GM06990 (cell line): ENCODE results near the gene STK16.

Experiments used
- DNase-seq: peaks from one replicate; pipeline ENCODE4 v3.0.0-alpha.2; 2011; ENCODE audit not compliant: insufficient read length; ENCODE audit errors: extremely low read depth
- H3K27me3 ChIP-seq: replicated peaks from 2 replicates; pipeline ENCODE4 v1.6.0; 2011; ENCODE audit warnings: low read length; ENCODE audit not compliant: control insufficient read depth, insufficient read depth
- H3K36me3 ChIP-seq: 2 replicates; pipeline ENCODE4 v1.5.1; 2011; ENCODE audit warnings: low read length; ENCODE audit not compliant: control insufficient read depth, insufficient read depth
- H3K4me3 ChIP-seq: replicated peaks from 2 replicates; pipeline ENCODE4 v1.5.1; 2011; ENCODE audit warnings: low read depth, mild to moderate bottlenecking, control low read depth, low read length
- TF ChIP-seq, protein P1 (sequence below): IDR thresholded peaks from 2 replicates; pipeline ENCODE4 v1.5.1; 2011; ENCODE audit warnings: low read length, control low read depth, mild to moderate bottlenecking, inconsistent platforms; ENCODE audit not compliant: insufficient read depth, poor library complexity, severe bottlenecking

STK16 gene

DNA sequence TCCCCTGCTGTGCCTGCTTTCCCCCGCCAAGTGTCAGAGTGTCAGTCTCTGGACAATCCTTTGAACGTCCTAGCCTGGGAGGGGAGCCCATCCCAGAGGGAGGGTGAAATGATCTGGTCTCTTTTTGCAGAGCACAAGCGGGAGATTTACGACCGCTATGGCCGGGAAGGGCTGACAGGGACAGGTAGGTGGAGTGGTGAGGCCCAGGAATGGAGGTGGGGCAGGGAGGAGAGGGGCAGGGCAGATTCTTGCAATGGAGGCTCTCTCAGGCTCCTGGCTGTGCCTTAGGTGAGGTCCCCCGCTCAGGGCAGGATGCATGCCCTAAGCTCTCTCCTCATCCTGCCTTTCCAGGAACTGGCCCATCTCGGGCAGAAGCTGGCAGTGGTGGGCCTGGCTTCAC is 36.3 kb downstream of the STK16 start:
- no peak for DNase-seq
- Histone ChIP-seq H3K27me3 (no peaks in the 10 kb centered on the region), H3K4me3 (no peak overlapping the region), H3K36me3 (peaks cover 25% of the 10 kb centered on the region)
- TF ChIP-seq, protein P1, sequence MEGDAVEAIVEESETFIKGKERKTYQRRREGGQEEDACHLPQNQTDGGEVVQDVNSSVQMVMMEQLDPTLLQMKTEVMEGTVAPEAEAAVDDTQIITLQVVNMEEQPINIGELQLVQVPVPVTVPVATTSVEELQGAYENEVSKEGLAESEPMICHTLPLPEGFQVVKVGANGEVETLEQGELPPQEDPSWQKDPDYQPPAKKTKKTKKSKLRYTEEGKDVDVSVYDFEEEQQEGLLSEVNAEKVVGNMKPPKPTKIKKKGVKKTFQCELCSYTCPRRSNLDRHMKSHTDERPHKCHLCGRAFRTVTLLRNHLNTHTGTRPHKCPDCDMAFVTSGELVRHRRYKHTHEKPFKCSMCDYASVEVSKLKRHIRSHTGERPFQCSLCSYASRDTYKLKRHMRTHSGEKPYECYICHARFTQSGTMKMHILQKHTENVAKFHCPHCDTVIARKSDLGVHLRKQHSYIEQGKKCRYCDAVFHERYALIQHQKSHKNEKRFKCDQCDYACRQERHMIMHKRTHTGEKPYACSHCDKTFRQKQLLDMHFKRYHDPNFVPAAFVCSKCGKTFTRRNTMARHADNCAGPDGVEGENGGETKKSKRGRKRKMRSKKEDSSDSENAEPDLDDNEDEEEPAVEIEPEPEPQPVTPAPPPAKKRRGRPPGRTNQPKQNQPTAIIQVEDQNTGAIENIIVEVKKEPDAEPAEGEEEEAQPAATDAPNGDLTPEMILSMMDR = no peak

DNA sequence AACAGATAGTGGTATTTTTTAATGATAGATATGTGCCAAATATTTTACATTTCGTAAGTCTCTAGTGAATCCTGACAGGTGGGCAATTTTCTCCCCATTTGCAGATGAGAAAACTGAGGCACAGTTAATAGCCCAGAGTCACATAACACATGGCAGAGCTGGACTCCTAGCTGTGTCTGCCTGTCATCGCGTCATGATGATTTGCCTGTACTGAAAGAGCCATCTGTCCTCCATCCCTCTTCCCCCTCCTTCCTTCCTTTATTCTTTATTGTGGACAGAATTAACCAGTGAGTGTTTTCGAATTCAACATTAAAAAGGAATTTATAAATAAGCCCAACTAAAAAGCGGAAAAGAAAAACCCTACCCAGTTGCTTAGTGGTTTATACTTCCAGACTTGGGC is 37.1 kb downstream of the STK16 start:
- Histone ChIP-seq H3K4me3 (no peak overlapping the region), H3K27me3 (no peaks in the 10 kb centered on the region), H3K36me3 (peaks cover 25% of the 10 kb centered on the region)
- DNase-seq = no peak
- TF ChIP-seq, protein P1 = no peak

DNA sequence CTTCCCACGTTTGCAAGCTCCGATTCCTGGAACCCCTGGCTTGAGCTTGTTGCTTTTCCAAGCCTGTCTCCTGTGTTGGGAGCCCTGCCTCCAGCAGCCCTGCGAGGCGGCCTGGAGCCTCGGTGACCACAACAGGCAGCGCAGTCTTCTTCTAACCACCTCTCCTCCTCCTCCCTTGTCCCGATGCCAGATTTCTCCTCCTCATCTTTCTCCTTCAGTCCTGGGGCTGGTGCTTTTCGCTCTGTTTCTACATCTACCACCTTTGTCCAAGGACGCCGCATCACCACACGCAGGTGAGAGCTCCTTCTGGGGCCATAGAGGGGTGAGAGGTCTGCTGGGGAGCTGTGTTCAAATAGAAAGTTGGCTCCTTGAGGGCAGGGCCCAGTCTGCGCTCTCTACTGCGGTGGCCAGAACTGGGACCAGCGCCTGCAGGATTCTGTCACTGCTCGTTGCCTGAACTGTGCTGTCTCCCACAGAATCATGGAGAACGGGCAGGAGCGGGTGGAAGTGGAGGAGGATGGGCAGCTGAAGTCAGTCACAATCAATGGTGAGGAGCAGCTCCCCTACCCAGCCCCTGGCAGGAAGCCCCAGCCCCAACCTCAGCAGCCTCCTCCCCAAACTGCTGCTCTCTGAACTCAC is 37.8 kb downstream of the STK16 start:
- TF ChIP-seq, protein P1 = no peak
- no peak overlapping the region for H3K4me3 ChIP-seq
- no peaks in the 10 kb centered on the region for H3K27me3 ChIP-seq
- peaks cover 25% of the 10 kb centered on the region for H3K36me3 ChIP-seq
- DNase-seq = no peak

DNA sequence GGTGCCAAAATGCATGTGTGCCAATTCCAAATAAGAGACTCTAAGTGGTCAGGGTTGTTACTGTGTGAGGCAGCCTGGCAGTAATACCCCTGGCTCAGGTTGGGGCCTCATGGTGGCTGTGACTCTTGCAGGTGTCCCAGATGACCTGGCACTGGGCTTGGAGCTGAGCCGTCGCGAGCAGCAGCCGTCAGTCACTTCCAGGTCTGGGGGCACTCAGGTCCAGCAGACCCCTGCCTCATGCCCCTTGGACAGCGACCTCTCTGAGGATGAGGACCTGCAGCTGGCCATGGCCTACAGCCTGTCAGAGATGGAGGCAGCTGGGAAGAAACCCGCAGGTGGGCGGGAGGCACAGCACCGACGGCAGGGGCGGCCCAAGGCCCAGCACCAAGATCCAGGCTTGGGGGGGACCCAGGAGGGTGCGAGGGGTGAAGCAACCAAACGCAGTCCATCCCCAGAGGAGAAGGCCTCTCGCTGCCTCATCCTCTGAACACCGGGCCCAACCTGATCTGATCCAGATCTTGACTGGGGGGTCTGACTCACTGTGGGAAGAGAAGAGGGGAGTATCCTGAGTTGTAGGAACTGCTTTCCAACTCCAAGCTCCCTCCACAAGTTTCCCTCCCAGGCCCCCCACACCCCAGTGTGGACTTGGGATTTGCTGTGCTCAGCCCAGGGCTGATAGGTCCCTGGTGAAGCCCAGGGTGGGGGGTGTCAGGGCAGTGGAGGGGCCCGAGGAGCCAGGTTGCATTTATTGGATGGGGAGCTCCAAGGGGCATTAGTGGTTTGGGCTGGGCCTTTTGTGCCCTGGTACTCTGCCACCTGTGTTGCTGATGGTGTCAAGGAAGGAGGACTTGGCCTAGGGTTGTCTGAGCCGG is 39.5 kb downstream of the STK16 start:
- H3K27me3 ChIP-seq = no peaks in the 10 kb centered on the region
- H3K36me3 ChIP-seq = peaks cover 25% of the 10 kb centered on the region
- H3K4me3 ChIP-seq = no peak overlapping the region
- no peak for DNase-seq
- TF ChIP-seq, protein P1 = no peak

DNA sequence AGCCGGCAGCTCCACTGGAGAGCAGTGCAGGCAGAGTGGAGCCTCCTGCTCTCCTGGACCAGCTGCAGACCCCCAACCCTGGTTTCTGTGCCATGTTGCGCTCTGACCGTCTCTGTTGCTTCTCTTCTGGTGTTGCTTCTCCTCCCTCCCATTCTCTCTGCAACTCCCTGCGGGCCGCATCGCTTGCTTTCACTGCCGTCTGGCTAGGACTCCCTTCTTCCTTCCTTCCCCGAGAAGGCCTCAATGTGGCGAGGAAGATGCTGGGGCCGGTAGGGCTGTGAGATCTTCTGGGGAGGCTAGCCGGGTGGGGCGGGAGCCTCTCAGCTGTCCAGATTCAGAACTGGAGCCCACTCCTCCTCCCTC is 40.1 kb downstream of the STK16 start:
- TF ChIP-seq, protein P1 = no peak
- DNase-seq = no peak
- H3K27me3 ChIP-seq = no peaks in the 10 kb centered on the region
- no peak overlapping the region for H3K4me3 ChIP-seq
- H3K36me3 ChIP-seq = peaks cover 25% of the 10 kb centered on the region
